Stimulated activated CD4-positive, alpha-beta T cell treated with anti-CD3 and anti-CD28 coated beads, TNF-alpha, amount 100 ng/mL, for 24 hours (primary cell): ENCODE results near the gene DSTYK.
A peak's percentile ranks its signal among the peaks of the same experiment; 100 is the strongest.
"Not testable (repeated sequence)": the region's sequence is repeated elsewhere in the genome, so short reads cannot be mapped to it uniquely, and the experiment has no call there.

ENCODE experiments used
- DNase-seq, 3 experiments: peaks; one replicate each; pipeline ENCODE4 v3.0.0-alpha.2; 2020; ENCODE audit warnings: low read depth in 3 of 3

DSTYK gene

DNA sequence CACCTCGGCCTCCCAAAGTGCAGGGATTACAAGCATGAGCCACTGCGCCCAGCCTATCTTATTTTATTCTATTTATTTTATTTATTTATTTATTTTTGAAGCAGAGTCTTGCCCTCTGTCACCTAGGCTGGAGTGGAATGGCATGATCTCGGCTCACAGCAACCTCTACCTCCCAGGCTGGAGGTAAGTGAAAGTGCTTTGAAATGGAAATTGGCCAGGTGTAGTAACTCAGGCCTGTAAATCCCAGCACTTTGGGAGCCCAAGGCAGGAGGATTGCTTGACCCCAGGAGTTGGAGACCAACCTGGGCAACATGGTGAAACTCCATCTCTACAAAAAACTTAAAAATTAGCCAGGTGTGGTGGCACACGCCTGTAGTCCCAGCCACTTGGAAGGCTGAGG lies 5.1 kb upstream of the DSTYK start:
- no peak for DNase-seq

DNA sequence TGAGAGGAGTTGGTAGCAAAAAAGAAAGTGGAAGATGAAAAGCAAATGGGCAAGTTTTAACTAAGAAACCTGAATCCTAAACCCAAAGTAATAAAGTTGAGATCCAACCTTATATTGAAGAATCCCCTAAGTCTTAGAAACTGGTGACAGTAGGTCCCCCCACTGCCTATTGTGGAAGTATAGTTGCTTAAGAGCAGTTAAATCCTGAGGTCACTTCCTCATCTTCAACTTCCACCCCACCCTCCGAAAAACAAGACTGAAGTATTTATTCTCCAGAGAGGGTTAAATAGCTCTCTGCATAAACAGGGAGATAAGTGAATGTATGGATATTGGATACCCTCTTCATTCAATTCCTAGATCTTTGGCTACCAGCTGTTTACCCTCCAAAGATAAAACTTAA lies 3.3 kb upstream of the DSTYK start:
- no peak for DNase-seq

DNA sequence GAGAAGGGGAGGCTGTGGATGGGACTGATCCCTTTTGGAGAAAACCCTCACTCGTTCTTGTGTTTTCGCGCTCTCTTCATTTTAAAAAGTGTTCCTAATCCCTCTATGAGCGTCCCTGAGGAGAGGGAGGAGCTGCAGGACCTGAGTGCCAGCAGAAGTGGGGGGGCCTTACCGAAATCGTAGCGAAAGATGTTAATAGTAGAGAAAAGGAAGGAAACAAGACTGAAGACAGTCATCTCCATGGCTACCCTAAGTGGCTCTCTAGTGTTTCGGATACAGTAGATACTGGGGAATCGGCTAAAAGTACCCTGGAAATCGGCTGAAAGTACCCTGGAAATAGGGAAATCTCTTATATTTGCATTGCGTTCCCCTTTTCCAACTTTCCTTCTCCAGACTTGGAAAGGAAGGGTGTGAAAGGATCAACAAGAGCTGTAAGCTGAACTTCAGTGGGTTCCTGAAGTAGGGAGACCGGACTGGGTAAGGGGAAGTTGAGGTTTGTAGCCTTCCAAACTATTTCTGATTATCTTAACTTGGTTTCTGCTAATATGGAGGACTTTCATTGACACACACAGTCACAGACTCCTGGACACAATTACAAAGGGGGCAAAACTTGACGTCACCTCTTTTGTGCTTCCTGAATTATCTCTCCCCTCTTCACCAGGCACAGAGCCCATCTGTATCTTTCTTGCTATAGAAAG lies 486 bp upstream of the DSTYK start:
- DNase-seq, result no peak

DNA sequence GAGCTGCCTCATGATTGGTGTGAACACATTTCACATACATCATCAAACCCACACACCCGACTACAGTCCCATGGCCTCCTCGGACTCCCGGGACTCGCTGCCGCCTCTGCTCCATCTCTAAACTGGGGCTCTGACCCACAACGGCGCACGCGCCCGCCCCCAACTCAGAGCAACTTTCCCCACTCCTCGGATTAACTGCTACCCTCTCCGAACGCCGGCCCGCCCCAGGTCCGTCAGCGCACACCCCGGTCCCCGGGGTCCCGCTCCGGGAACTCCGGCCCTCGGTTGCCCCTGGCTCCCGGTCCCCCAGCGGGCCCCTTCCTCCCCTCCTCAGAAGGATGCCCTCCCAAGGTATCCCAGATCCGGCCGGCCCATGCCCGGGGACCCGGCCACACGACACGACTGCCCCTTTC lies 740 bp downstream of the DSTYK start:
- peak in 1 of 3 experiments; percentile 13 for DNase-seq

DNA sequence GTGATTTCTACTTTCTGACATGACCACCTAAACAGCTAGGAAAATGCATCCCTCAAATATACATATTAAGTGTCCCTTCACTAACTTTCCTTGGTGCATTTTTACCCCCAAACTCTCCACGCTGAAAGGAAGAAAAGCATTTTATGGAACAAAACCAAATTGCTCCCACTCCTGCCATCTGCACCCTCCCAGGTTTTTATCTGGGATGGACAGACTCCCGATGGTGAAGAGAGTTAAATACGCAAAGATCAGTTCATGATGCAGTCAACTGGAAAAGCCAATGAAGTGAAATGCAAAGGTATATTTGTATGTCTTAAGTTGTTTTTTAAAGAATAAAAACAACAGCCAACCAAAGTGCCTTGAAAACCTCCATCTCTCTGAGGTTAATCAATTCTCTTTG lies 2.7 kb downstream of the DSTYK start:
- DNase-seq, result no peak

DNA sequence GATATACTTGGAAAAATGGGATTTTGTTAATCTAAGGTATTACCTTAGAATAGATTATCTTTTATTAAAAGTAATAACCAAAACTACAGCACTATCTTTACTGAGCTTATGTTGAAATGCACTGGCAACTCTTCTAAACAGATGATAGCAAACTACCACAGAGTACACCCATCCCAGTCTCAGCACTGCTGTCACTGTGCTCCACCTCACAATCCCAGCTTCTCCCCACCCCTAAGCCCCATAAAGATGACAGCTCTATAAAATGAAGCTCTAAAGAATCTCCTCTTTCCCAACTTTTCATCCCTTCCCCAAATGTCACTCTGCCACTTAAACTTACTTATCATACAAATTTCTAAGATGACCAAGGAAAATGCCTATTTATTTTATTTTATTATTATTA lies 6.4 kb downstream of the DSTYK start:
- DNase-seq, result no peak

DNA sequence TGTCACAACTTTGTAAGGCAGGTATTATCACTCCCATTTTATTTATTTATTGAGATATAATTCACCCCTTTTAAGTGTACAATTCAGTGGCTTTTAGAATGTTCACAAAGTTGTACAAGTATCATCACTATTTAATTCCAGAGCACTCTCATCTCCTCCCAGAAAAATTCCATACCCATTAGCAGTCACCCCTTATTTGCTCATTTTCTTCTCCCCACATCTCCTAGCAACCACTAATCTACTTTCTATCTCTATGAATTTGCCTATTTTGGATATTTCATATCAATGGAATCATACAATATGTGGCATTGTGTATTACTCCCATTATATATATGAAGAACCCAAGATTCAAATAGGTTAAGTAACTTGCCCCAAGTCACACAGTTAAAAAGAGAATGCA lies 7.0 kb downstream of the DSTYK start:
- no peak for DNase-seq

DNA sequence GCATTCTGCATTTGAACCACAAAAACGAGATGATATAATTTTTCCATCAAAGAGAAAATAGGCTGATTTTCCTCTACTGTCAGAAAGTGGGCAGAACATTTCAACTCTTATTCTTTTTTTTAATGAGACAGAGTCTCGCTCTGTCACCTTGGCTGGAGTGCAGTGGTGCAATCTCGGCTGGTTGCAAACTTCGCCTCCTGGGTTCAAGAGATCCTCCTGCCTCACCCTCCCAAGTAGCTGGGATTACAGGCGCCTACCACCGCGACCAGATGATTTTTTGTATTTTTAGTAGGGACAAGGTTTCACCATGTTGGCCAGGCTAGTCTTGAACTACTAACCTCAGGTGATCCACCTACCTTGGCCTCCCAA lies 11.6 kb downstream of the DSTYK start:
- no peak for DNase-seq

DNA sequence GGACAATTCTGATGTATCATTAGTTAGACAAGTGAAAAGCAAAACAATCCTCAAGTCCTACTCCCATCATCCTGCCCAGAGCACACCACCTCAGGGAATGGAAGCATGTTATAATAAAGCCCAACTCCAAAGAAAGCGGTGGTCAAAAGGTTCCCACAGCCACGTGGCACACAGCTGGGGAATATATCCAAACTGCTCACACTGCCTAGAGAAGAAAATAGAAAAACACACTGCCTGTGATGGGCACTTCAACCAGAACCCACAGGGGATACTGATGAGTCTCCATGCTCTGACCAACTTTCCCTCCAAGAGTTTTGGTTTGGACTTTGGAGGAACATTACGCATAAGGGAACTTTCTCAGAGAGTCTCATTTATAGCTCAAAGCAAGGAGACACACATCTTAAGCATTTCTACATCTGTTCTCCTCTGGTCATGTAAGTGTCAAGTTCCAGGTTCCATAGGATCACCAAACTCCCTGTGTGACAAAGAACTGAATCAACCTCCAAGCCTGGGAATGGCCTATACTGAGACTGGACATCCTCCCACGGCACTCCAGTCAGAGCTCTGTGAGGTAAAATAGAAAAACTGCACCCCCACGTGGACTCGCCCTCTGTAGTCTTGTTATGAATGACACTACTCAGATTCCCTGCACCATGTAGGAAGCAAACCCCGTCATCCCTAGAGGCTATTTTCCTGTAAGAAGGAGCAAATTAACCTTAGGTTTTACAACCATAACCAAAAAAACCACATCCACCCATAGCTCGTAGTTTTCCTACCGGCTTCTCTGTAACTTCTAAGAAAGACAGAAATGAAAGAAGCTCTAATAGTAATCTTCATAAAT lies 12.2 kb downstream of the DSTYK start:
- peak in 2 of 3 experiments; percentile 28 to 54 for DNase-seq

DNA sequence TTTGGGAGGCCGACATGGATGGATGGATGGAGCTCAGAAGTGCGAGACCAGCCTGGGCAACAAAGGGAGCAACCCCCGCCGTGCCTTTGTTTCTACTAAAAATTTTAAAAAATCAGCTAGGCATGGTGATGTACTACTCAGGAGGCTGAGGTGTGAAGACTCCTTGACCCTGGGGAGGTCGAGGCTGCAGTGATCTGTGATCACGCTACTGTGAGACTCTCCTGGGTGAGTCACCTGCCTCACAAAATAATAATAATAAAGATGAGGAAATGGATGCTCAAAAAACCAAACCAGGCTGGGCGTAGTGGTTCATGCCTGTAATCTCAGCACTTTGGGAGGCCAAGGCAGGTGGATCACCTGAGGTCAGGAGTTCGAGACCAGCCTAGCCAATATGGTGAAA lies 19.2 kb downstream of the DSTYK start:
- no peak for DNase-seq

DNA sequence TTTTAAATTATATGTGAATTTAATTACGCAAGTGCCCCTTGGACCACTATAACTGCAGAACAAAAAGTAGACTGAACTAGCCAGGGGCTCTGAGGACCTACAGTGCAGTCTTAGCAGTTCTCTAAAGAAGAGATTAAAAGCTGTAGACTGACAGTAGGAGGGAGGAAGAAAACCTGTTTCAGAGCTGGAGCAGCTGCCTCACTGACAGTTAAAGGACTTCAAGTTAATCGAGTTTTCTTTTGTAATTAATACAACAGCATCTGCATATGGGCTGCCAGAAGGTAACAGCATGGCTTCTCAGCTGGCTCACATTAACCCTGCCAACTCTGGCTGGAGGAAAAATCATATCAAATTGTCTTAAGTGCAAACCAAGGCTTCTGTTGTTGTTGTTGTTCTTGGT lies 19.9 kb downstream of the DSTYK start:
- DNase-seq, result no peak

DNA sequence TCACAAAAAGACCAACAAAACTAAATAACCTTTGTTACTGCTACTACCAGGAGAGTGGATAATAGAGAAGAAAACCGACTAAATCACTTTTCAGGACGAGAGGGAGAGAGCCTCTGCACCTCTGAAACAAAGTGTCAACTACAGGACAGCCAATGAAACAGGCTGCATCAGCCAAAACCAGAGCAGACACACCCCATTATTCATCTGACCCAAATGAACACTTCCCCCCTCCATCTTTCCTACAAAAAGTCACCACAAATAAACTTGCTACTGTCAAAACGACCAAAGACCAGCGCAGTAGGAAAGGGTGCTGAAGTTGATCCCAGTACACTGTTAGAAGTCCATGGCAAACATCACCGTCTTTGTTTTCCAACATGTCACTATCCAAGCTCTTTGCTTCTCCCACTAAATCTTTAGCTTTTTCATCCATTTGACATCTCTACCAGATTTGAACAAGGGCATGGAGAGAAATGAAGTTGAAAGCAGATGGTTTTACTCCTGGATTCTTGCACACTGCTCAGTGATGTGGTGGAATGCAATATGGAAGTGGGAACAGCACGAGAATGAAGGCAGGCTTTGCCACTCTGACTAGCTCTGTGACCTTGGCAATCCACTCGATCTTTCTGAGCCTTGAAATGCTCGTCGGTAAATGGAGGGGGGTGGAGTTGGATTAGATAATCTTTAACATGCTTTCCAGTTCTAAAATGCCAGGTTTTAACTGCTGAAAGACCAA lies 20.5 kb downstream of the DSTYK start:
- no peak for DNase-seq

DNA sequence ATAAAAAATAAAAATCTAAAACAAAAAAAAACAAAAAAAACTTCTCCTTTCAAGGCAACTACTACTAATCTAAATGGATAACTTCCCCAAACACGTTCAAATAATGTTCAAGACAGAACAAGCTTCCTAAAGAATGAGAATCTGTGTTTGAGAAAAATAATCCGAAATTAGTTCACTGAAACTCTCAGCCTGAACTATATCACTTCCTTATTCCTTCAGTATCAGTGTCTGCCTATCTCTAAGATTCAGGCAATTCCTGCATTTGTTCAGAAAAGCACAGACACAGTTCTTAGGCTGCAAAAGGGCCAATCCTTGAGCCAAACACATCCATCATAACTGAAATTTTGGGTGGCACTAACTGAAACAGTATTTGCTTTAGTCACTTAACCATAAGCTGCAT lies 22.4 kb downstream of the DSTYK start:
- DNase-seq, result no peak

DNA sequence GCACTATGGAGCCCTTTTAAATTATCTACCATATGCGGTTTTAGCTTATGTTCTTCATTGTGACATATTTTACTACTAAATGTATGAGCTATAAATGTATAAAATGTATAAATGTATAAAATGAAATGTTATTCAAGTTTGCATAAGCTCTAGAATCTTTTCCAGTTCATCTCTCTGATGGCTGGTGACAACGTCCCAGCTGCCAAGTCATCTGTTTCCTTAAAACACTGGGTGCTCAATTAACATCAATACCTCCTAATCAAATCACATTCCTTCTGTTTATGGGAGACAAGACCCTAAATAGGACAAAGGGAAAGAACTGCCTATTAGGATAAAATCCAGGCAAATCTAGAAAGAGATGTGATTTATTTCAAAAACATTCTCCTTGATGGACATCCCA lies 22.9 kb downstream of the DSTYK start:
- no peak for DNase-seq

DNA sequence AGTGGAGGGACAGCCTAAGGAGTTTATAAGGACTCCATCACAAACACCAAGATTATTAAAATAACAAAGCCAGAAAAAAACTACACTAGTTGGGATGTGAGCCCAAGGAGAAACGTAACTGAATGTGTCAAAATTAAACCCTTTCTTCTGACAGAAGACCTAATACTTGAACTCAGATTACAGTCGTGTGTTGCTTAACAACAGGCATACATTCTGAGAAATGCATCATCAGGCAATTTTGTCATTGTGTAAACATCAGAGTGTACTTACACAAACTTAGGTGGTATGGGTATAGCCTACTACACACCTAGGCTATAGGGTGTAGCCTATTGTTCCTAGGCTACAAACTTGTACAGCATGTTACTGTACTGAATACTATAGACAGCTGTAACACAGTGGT lies 23.4 kb downstream of the DSTYK start:
- no peak for DNase-seq

DNA sequence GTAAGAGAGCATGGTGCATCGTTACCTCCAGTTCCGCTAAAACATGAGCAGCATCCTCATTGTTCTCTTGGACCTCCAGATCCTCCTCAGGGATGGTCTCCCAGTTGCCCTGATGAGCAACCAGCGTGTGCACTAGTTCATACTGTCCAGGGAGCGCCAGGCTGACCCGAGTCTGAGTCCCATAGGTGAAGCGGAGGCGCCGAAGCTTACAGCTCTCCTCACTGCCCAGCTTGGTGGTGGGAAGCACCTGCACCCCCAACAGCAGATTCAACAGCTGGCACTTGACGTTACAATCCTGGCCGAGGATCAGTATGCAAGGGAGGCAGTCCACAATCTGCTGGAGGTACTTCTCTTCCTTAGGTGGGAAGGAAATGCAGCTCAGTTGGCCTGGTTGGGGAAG lies 24.1 kb downstream of the DSTYK start:
- DNase-seq, result no peak

DNA sequence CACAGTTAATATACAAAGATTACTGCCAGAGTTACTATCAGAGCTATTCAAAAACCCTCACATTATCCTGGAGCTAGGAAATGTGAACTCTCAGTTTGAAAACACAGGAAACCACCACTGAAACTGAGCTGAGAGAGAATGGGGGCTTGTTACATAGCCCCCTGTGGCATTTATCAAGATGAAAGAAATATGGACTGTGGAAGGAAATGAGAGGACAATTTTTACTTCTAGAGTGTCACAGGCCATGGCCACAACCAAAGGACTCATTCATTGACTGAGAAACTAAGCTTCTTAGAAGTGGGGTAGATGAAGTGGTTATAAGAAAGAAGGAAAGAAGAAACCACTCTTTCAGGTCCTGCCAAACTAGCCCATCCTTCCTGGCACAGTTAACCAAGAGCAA lies 25.3 kb downstream of the DSTYK start:
- DNase-seq, result no peak

DNA sequence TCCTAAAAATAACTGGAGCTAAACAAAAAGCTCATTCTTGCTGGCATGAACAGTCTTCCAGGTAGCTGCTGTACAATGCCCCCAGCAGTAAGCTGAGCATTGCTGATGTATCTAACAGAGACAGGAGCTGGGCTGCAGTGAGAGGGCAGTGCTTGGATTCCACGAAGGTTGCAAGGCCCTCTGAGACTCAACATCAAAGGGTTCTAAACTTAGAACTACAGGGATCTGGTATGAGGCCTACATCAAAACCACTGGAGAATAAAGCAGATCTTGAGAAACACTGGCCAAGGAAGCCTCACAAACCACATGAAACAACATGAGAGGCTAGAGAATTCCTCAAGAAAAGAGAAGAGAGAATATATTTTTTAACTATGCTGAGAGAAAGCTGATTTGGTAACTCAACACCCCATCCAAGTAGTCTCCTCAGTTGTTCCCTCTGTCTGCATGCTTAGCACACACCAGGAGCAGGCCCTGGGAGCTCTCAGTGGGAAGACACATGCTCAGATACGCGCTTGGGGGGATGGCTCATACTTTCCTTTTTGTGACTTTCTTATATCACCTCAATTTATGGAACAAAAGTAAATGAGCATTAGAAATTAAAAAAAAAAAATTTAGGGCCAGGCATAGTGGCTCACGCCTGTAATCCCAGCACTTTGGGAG lies 27.7 kb downstream of the DSTYK start:
- no peak for DNase-seq

DNA sequence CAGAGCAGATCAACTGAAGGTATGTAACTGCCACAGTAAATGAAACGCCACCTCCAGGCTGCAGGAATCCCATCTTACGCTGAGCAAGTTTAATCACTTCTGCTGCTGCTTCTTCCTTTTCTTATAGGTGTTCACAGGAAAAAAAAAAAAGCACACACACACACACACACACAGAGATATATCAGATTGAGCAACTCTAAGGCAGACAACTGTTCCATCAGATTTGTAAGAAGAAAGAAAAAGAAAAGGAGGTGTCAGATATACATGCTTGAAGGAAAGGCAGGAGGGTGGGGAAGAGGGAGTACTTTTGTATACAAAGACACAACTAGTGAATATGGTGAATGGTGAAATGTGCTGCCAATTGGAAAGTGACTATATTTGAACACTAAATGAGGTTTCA lies 28.6 kb downstream of the DSTYK start:
- DNase-seq, result no peak

DNA sequence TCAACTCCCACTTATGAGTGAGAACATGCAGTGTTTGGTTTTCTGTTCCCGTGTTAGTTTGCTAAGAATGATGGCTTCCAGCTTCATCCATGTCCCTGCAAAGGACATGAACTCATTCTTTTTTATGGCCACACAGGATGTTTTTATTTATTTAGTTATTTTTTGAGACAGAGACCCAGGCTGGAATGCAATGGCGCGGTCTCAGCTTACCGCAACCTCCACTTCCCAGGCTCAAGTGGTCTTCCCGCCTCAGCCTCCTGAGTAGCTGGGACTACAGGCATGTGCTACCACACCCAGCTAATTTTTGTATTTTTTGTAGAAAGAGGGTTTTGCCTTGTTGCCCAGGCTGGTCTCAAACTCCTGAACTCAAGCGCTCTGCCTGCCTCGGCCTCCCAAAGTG lies 31.2 kb downstream of the DSTYK start:
- not testable (repeated sequence) for DNase-seq

DNA sequence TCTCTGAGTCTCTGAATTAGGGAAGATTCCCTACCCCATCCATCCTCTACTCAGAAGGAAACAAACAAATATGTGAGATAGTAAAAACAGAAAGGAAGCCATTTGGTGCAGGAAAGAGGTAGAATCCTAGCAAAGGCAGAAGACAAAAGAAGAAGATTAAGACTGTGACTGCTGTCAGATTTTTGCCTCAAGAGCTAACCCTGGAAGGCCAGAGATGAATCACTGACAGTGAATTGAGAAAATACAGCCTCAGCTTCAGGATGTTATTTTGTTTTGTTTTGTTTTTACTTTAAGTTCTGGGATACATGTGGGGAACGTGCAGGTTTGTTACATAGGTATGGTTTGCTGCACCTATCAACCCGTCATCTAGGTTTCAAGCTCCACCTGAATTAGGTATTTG lies 31.7 kb downstream of the DSTYK start:
- DNase-seq, result no peak

DNA sequence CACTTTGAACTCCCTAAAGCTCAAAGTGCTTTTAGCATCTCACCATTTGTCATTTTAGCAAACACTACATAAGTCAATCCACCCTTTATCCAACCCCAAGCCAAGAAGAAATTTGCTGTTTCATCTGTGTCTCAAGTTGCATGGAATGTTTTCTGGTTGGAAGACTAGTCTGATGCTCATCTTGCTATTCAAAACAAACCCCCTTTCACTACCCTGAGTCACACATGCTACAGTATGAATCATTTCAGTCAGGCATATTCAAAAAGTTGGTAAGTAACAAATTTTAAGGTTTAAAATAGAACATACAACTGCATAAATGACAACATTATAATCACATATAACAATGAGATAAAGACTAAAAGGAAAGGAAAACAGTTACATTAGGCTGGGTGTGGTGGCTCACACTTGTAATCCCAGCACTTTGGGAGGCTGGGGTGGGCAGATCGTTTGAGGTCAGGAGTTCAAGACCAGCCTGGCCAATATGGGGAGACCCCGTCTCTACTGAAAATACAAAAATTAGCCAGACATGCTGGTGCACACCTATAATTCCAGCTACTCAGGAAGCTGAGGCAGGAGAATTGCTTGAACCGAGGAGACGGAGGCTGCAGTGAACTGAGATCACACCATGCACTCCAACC lies 38.7 kb downstream of the DSTYK start:
- DNase-seq, result no peak
